ENCODE data around the gene TEDDM1. TPM values are rescaled to one million over a fixed set of nuclear protein-coding genes. Genes with fewer than 3 reads are reported as not detected.
"Not testable (repeated sequence)": the region's sequence is repeated elsewhere in the genome, so short reads cannot be mapped to it uniquely, and the experiment has no call there.

TEDDM1 gene
- total RNA-seq, 4 donors from 2014 or later = not detected

DNA sequence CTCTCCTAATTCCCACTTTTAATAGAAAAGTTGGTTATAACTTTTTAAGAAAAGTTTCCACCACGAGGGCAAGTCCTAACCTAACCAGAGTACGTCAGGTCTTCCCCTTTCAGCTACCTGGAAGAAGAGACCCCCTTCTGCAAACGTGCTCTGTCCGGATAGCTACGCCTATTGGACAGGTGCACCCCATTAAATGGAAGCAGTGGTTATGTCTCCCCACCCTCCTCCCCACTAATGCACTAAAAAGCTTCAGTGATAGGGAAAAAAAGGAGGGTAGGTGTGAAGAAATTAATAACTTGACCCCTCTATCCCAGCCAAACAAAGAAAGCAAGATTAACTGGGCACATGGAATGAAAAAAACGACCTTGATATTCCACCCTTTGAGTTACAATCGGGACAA lies 16.5 kb downstream of the TEDDM1 start:
- Histone ChIP-seq H3K4me1 (peaks cover 0 to 68% (median 11%) of the 10 kb centered on the region in 4 donors), H3K4me3 (no peak overlapping the region), H3K27me3 (no peaks in the 10 kb centered on the region), H3K9me3 (no peaks in the 10 kb centered on the region), H3K27ac (peak overlapping the region in 3 of 4 donors; percentile 23 to 99 (median 98)), H3K36me3 (peaks cover 20 to 83% (median 38%) of the 10 kb centered on the region in 3 donors)
- TF ChIP-seq, protein P1, sequence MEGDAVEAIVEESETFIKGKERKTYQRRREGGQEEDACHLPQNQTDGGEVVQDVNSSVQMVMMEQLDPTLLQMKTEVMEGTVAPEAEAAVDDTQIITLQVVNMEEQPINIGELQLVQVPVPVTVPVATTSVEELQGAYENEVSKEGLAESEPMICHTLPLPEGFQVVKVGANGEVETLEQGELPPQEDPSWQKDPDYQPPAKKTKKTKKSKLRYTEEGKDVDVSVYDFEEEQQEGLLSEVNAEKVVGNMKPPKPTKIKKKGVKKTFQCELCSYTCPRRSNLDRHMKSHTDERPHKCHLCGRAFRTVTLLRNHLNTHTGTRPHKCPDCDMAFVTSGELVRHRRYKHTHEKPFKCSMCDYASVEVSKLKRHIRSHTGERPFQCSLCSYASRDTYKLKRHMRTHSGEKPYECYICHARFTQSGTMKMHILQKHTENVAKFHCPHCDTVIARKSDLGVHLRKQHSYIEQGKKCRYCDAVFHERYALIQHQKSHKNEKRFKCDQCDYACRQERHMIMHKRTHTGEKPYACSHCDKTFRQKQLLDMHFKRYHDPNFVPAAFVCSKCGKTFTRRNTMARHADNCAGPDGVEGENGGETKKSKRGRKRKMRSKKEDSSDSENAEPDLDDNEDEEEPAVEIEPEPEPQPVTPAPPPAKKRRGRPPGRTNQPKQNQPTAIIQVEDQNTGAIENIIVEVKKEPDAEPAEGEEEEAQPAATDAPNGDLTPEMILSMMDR (IDR thresholded peaks at IDR 0.05) = no peak
- peak in 1 of 2 donors; percentile 64 for TF ChIP-seq EP300 (IDR thresholded peaks at IDR 0.05)
- DNase-seq (ENCODE audit: low spot score in 2 of 2) = no peak
- WGBS, 2 donors = 89 to 91% methylated on average over 7 of the region's 7 CpGs

GRCh38 chr1:182383037-182383661 lies 17.3 kb downstream of the TEDDM1 start:
- Histone ChIP-seq H3K9me3 (no peaks in the 10 kb centered on the region), H3K4me1 (peaks cover 0 to 61% (median 10%) of the 10 kb centered on the region in 4 donors), H3K4me3 (no peak overlapping the region), H3K27me3 (no peaks in the 10 kb centered on the region), H3K36me3 (peaks cover 20 to 75% (median 32%) of the 10 kb centered on the region in 3 donors), H3K27ac (peak overlapping the region; percentile 17 to 99 (median 60))
- peak in 1 of 2 donors; percentile 70 for TF ChIP-seq EP300 (IDR thresholded peaks at IDR 0.05)
- TF ChIP-seq, protein P1 (IDR thresholded peaks at IDR 0.05) = no peak
- WGBS, 2 donors = 77 to 84% methylated on average over 4 of the region's 4 CpGs
- DNase-seq (ENCODE audit: low spot score in 2 of 2) = peak in 1 of 2 donors; percentile 44

DNA sequence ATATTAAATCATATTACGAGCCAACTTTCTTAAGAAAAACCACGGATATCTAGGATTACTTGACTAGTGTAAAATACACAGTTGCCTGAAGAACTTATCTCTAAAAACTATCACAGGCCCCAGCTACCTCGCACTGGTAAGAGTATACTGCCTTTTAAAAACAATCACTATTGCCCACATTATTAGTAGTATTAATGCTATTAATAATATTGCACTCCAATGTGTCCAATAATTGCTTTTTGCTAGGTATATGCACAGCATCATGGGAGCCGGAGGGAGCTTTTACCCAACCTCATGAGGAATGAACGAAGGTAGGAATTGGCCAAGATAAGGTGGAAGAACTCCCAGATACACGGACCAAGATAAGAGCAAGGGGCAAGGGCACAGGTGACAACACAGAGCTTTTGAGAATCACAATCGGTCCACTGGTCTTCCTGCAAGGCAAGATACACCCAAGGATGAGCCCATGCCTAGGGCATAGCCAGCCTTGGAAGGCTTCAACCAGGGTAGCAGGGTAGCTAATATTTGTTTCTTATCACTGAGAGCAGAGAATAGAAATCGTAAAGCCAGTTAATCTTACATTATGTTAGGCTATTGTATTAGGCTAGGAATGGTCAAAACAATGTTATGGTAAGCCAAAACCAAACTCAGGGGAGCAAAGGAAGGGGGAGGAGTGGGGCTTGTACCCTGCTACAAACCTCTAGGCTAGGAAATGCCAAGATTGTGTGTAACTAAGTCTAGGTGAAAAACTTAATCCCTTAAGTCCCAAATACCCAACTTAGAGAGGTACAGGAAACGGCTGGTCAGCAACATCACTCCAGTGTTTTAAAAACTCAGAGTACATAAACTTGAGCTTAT lies 18.3 kb downstream of the TEDDM1 start:
- Histone ChIP-seq H3K9me3 (no peaks in the 10 kb centered on the region), H3K27me3 (no peaks in the 10 kb centered on the region), H3K4me1 (peaks cover 0 to 51% (median 8%) of the 10 kb centered on the region in 4 donors), H3K36me3 (peaks cover 20 to 65% (median 30%) of the 10 kb centered on the region in 3 donors), H3K4me3 (no peak overlapping the region), H3K27ac (peak overlapping the region; percentile 17 to 99 (median 60))
- peak in 1 of 2 donors; percentile 45 for DNase-seq (ENCODE audit: low spot score in 2 of 2)
- 85 to 86% methylated on average over 9 of the region's 9 CpGs for WGBS, 2 donors
- TF ChIP-seq POLR2A (IDR thresholded peaks at IDR 0.05) (peak in 1 of 2 donors; percentile 38), EP300 (IDR thresholded peaks at IDR 0.05) (peak in 1 of 2 donors; percentile 80)
- TF ChIP-seq, protein P1 (IDR thresholded peaks at IDR 0.05) = no peak

DNA sequence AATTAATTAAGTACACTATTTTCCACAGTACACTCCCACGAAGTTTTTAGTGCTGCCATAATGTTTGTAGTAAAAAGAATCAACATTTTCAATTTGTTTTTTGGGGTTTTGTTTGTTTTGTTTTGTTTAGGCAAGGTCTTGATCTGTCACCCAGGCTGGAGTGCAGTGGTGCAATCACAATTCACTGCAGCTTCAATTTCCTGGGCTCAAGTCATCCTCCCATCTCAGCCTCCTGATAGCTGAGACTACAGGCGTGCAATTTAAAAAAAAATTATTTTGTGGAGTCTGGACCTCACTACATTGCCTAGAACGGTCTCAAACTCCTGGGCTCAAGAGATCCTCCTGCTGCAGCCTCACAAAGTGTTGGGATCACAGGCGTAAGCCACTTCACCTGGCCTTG lies 20.3 kb downstream of the TEDDM1 start:
- Histone ChIP-seq H3K36me3 (peaks cover under 1 to 45% (median 10%) of the 10 kb centered on the region in 3 donors), H3K4me1 (peaks cover 0 to 32% (median under 1%) of the 10 kb centered on the region in 4 donors), H3K27me3 (no peaks in the 10 kb centered on the region), H3K9me3 (no peaks in the 10 kb centered on the region), H3K27ac (peak overlapping the region in 2 of 4 donors; percentile 57 to 98), H3K4me3 (no peak overlapping the region)
- 80 to 81% methylated on average over 4 of the region's 4 CpGs for WGBS, 2 donors
- TF ChIP-seq EP300 (IDR thresholded peaks at IDR 0.05) = no peak
- TF ChIP-seq POLR2A (IDR thresholded peaks at IDR 0.05) = no peak
- TF ChIP-seq, protein P1 (IDR thresholded peaks at IDR 0.05) = no peak
- no peak for DNase-seq (ENCODE audit: low spot score in 2 of 2)

DNA sequence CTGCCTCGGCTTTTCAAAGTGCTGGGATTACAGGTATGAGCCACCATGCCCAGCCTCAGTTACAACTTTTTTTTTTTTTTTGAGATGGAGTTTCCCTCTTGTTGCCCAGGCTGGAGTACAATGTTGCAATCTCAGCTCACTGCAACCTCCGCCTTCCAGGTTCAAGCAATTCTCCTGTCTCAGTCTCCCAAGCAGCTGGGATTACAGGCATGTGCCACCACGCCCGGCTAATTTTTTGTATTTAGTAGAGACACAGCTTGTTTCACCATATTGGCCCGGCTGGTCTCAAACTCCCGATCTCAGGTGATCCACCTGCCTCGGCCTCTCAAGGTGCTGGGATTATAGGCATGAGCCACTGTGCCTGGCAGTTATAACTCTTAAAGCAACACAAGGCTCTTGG lies 20.7 kb downstream of the TEDDM1 start:
- 95 to 98% methylated on average over 7 of the region's 7 CpGs for WGBS, 2 donors

More for the DNA sequence above, 20.7 kb downstream of the TEDDM1 start:
- H3K27ac ChIP-seq = peak overlapping the region in 2 of 4 donors; percentile 57 to 98
- H3K9me3 ChIP-seq, H3K4me3 ChIP-seq, H3K27me3 ChIP-seq: not testable (repeated sequence)
- peaks cover 0 to 41% (median 7%) of the 10 kb centered on the region in 3 donors for H3K36me3 ChIP-seq
- peak in 1 of 2 donors; percentile 44 for DNase-seq (ENCODE audit: low spot score in 2 of 2)
- peaks cover 0 to 27% (median 0%) of the 10 kb centered on the region in 4 donors for H3K4me1 ChIP-seq
